Activated T-cell treated with anti-CD3 and anti-CD28 coated beads, Interleukin-2, amount 50 U/mL, for 4 hours (primary cell): Measurements from ENCODE around the gene DBNDD2. TPM values are rescaled to one million over a fixed set of nuclear protein-coding genes. Genes with fewer than 3 reads are reported as not detected.

Source experiments
- total RNA-seq, 3 donors: library from RNA; stranded (reverse); gene quantifications; one replicate each; pipeline ENCODE4 v1.2.1, GENCODE V29; 2021

Gene DBNDD2
- total RNA-seq, 3 donors from 2014 or later = 9.7 to 13.3 (median 12.5) TPM

Other genes with a start within 250 kb of the DBNDD2 start
- gene PI3, start 233.4 kb upstream of the DBNDD2 start, total RNA-seq = under 1 TPM in 1 of 3 donors, not detected in 2; 0.52 TPM
- not detected for gene SEMG1, start 201.3 kb upstream of the DBNDD2 start, total RNA-seq
- gene SEMG2, start 186.9 kb upstream of the DBNDD2 start, total RNA-seq = not detected
- gene SLPI, start 153.7 kb upstream of the DBNDD2 start, total RNA-seq = under 1 TPM; 0.63 to 0.95 (median 0.83) TPM
- under 1 TPM in 2 of 3 donors, not detected in 1; 0.13 to 0.19 TPM for gene RBPJL, start 101.4 kb upstream of the DBNDD2 start, total RNA-seq
- under 1 TPM in 2 of 3 donors, not detected in 1; 0.11 to 0.13 TPM for gene MATN4, start 100.0 kb upstream of the DBNDD2 start, total RNA-seq
- 100 to 1,000 TPM in 2 of 3 donors, 10 to 100 TPM in 1; 94.0 to 138 (median 102) TPM for gene SDC4, start 59.9 kb upstream of the DBNDD2 start, total RNA-seq
- 10 to 100 TPM; 36.4 to 37.4 (median 36.6) TPM for gene SYS1, start 45.1 kb upstream of the DBNDD2 start, total RNA-seq
- gene TP53TG5, start 30.0 kb upstream of the DBNDD2 start, total RNA-seq = not detected
- gene PIGT, start 7.9 kb downstream of the DBNDD2 start, total RNA-seq = 10 to 100 TPM; 88.0 to 94.8 (median 90.9) TPM
- gene WFDC2, start 61.5 kb downstream of the DBNDD2 start, total RNA-seq = under 1 TPM; 0.34 to 0.76 (median 0.53) TPM
- not detected for gene SPINT3, start 107.3 kb downstream of the DBNDD2 start, total RNA-seq
- not detected for gene WFDC6, start 131.2 kb downstream of the DBNDD2 start, total RNA-seq
- gene EPPIN, start 139.1 kb downstream of the DBNDD2 start, total RNA-seq = not detected
- not detected for gene WFDC8, start 171.0 kb downstream of the DBNDD2 start, total RNA-seq
- not detected for gene WFDC10A, start 221.4 kb downstream of the DBNDD2 start, total RNA-seq
- gene WFDC9, start 223.0 kb downstream of the DBNDD2 start, total RNA-seq = not detected